ENCODE results near the gene SLC30A2.

The SLC30A2 gene

GRCh38 chr1:25997828-25998761 is 47.8 kb downstream of the SLC30A2 start, which contains the start of gene PAFAH2:
Gene PAFAH2, minus strand, starts transcription at chr1:25998063. Its CDS starts 7,247 bp downstream, at chr1:25990816.
- DNase-seq (ENCODE audit: low read depth in 2 of 2) = peak; percentile 92 to 95

GRCh38 chr1:25996966-25997827 is 48.7 kb downstream of the SLC30A2 start:
- no peak for DNase-seq (ENCODE audit: low read depth in 2 of 2)

- DNase-seq (ENCODE audit: low read depth in 2 of 2) = no peak
Observed at GRCh38 chr1:25994402-25995150, 51.3 kb downstream of the SLC30A2 start.

GRCh38 chr1:25993197-25993951 is 52.5 kb downstream of the SLC30A2 start:
- DNase-seq (ENCODE audit: low read depth in 2 of 2) = no peak

GRCh38 chr1:25992689-25993171 is 53.2 kb downstream of the SLC30A2 start:
- DNase-seq (ENCODE audit: low read depth in 2 of 2) = no peak

GRCh38 chr1:25991937-25992688 is 53.8 kb downstream of the SLC30A2 start:
- DNase-seq (ENCODE audit: low read depth in 2 of 2) = no peak

- peak in 1 of 2 donors; percentile 10 for DNase-seq (ENCODE audit: low read depth in 2 of 2)
Observed at GRCh38 chr1:25990702-25991395, 55.1 kb downstream of the SLC30A2 start.

GRCh38 chr1:25990251-25990650 is 55.7 kb downstream of the SLC30A2 start:
- no peak for DNase-seq (ENCODE audit: low read depth in 2 of 2)

GRCh38 chr1:25989440-25990234 is 56.3 kb downstream of the SLC30A2 start:
- DNase-seq (ENCODE audit: low read depth in 2 of 2) = no peak

- no peak for DNase-seq (ENCODE audit: low read depth in 2 of 2)
Observed at GRCh38 chr1:25987951-25988350, 58.0 kb downstream of the SLC30A2 start.

Measured in stimulated activated CD4-positive, alpha-beta T cell treated with anti-CD3 and anti-CD28 coated beads, Interleukin-1b, Interleukin-23, amount 100 ng/mL, for 4 hours (primary cell).